Measurements from ENCODE around the gene VGF.
A peak's percentile ranks its signal among the peaks of the same experiment; 100 is the strongest.

Gene VGF

GRCh38 chr7:101185258-101185839 lies 20.0 kb upstream of the VGF start:
- peak; percentile 39 to 64 for DNase-seq

GRCh38 chr7:101180130-101180755 lies 14.9 kb upstream of the VGF start, which contains the start of gene NAT16:
TSS of gene NAT16 (minus strand) at chr7:101180293. CDS start at chr7:101174807, 5,486 bp downstream.
- DNase-seq, result no peak

DNA sequence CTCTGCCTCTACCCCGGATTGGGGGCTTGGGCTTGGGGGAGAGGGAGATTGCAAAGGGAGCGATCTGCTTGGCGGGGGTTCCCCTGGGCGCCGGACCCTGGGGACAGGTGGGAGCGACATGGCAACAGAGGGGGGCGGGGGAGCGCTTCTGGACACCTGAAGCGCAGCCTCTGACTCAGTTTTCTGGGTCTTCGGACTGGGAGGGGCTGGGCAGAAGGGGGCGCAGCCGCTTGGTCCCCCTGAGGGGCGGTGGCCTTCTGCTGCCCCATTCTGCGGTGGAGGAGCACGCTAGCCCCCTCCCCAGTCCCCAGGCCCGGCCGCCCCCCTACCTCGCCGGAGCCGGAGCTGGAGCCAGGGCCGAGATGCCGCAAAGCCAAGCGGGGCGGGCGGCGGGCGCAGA lies 14.3 kb upstream of the VGF start:
- no peak for DNase-seq

DNA sequence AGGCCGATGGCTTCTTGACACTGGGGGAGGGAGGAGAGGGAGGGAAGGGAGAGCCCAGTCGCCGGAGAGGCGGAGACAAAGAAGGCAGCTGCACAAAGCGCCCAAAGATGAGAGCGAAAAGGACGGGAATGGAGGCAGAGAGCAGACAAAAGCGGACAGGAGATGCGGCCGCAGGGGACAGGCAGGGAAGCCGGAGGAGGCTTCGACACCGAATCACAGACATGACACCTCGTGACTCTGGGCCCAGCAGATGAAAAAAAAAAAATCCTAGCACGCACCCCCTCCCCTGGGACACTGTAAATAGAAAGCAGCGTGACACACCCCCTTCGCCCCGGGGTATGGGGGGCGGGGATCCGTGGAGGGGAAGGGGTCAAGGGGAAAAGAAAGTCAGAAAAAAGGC lies 13.7 kb upstream of the VGF start:
- no peak for DNase-seq

DNA sequence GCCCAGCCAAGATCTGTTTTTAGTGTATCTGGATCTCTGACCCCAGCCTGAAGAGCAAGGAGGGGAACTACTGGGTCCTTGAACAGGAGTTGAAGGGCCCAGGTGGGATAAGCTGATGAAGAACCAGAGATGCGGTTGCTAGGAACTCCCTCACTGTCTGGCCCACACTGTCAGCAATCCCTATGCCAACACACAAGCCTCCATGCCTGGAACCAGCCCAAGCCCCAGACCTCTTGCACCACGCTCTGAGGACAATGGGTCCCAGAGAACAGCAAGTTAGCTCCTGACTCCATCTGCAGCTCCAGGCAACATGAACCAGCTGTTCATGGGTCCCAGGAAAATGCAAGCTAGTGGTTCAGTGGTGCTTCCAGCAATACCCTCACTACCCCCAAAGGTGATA lies 12.3 kb upstream of the VGF start:
- no peak for DNase-seq

DNA sequence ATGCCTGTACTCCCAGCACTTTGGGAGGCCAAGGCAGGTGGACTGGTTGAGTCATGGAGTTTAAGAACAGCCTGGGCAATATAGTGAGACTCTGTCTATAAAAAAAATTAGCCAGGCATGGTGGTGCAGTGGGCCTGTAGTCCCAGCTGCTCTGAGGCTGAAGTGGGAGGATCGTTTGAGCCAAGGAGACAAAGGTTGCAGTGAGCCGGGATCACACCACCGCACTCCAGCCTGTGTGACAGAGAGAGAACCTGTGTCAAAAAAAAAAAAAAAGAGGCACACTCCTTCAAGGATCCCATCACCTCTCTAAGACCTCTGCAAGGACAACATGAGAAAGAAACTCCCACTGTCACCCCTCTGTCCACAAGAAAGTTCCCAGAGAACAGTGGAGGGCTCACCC lies 10.3 kb upstream of the VGF start:
- DNase-seq, result no peak

GRCh38 chr7:101174322-101174854 lies 9.0 kb upstream of the VGF start:
- no peak for DNase-seq

DNA sequence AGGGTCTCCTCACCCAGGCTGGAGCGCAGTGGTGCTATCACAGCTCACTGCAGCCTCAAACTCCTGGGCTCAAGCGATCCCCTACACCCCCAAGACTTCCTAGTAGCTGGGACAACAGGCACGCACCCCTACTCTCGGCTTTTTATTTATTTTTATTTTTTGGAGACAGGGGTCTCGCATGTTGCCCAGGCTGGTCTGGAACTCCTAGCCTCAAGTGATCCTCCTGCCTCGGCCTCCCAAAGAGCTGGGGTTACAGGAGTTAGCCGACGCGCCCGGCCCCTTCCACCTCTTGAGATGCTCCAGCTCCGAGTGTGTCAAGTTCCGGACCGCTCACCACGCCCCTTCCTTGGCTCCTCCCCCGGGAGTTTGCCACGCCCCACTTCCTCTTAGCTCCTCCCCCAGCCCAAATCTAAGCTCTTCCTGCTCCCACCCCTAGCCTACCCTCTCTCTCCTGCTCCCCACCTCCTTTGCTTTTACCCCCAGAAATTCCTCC lies 8.4 kb upstream of the VGF start:
- peak; percentile 40 to 65 for DNase-seq

DNA sequence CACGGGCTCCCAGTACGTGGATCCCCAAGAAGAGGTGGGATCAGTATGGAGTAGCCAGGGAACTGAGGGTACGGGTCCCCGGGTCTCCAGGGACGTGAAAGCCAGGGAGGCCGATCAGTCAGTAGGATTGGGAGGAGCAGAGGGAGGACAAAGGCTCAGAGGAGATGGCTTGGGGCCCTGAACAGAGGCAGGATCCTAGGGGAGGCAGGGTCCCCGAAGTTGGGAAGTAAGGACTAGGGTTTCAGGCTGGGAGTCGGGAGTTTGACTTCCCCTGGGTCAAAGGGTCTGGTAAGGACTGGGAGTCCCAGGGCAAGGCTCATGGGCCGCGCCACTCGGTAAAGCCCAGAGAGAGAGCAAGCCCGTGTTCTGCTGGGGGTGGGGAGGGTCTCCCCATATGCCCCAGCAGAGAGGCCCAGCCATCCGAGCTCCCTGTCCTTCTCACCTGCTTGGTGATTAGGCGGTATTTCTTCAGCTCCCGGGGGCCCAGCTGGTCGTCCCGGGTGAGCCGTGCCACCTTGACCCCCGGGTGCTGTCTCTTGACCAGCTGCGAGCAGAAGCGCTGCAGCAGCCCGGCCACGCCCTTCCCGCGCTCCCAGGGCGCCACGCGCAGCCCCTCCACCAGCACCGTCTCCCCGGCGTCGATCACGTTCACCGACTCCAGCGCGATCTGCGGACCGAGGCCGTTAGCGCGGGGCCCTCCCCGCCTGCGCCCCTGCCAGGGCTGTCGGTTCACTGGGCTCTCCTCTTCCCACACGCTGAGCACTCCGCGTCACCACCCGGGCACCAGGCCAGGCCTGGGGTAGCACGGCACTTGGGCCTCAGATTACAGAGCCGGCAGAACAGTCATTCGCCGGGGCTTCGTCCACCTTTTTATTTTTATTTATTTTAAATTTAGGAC lies 7.7 kb upstream of the VGF start:
- peak; percentile 28 to 34 for DNase-seq

DNA sequence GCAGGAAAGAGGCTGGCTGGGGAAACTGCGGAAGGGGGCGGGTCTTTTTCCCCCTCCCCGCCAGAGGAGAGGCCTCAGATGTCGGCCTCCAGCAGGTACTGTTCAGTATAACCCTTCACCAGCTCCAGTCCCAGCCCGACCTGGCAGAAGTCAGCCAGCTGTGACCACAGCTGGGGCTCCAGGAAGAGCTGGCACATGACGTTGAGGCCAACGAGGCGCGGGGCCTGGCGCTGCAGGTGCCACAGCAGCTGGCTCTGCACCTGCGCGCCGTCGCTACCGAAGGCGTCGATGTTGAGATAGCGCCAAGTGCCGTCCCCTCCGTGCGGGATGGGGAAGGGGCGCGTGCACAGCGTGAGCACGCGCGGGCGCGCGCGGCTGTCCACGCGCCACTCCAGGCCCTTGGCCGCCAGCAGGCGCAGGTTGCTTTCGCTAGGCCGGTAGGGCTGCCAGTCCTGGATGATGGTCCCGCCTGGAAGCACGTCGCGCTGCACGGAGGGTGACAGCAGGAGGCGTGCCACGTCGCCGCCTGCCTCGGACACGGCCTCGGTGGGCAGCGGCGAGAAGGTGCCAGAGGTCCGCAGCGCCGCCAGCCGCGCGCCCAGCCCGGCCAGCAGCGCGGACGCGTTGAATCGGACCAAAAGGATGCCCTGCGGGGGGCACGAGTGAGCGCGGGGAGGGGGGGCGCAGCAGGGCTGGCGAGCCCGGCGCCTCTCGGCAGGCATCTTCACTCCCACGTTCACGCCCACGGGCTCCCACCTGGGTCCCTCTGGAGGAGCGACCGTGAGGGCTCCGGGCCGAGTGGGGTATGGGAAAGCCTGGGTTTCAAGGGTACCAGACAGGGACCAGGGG lies 6.9 kb upstream of the VGF start:
- DNase-seq, result no peak

- no peak for DNase-seq
Observed at GRCh38 chr7:101171442-101171837, 6.1 kb upstream of the VGF start.

- peak; percentile 37 to 46 for DNase-seq
Observed at GRCh38 chr7:101170617-101171441, 5.5 kb upstream of the VGF start.

GRCh38 chr7:101169838-101170551 lies 4.6 kb upstream of the VGF start:
- DNase-seq, result peak; percentile 55 to 67

GRCh38 chr7:101169110-101169837 lies 3.9 kb upstream of the VGF start:
- DNase-seq, result no peak

- no peak for DNase-seq
Observed at GRCh38 chr7:101168412-101169049, 3.2 kb upstream of the VGF start.

- DNase-seq, result no peak
Observed at GRCh38 chr7:101167645-101168411, 2.5 kb upstream of the VGF start.

- no peak for DNase-seq
Observed at GRCh38 chr7:101166909-101167644, 1.7 kb upstream of the VGF start.

- no peak for DNase-seq
Observed at GRCh38 chr7:101166648-101166908, 1.2 kb upstream of the VGF start.
